A549 (cell line): Measurements from ENCODE around the gene MT3. TPM values are rescaled to one million over a fixed set of nuclear protein-coding genes. Genes with fewer than 3 reads are reported as not detected.

Source experiments
- ATAC-seq, 2 experiments: fragments of 200-7000 bp in 1 of 2; fragments of >200 bp in 1 of 2; cut with Nextera tagmentation in 1 of 2; cut with Tn5 transposase in 1 of 2; 3 replicates each; pipeline versions ENCODE4 v1.8.0 to v1.9.1; 2018 to 2020; ENCODE audit warnings: mild to moderate bottlenecking in 1 of 2, moderate library complexity in 1 of 2
- CTCF ChIA-PET: fragments of 300-600 bp; sonication (Branson Sonifier 250); formaldehyde crosslinking; extraction: SDS; loops from one replicate; lab custom pipeline; 2021; ENCODE audit warnings: antibody characterized with exemption, inconsistent platforms; lab: Yijun Ruan, JAX
- POLR2A ChIA-PET: fragments of 350-600 bp; formaldehyde crosslinking; extraction: SDS; loops from one replicate; lab custom pipeline; 2021; ENCODE audit warnings: antibody characterized with exemption, inconsistent platforms; lab: Yijun Ruan, JAX
- DNase-seq, 2 experiments: peaks; one replicate each; pipeline versions ENCODE4 v3.0.0 to v3.0.0-alpha.2; 2011 to 2016; ENCODE audit warnings: low read depth in 1 of 2, low spot score in 1 of 2
- FAIRE-seq: peaks from 2 replicates; lab custom pipeline; 2011; peaks lifted over from hg19 to GRCh38; lab: Jason Lieb, UNC
- H3K27ac ChIP-seq, 2 experiments: fragments of >200 bp; sonication (Bioruptor Twin); formaldehyde crosslinking; 3 replicates each; pipeline ENCODE4 v1.5.1; 2016 to 2017
- H3K4me1 ChIP-seq: fragments of >200 bp; sonication (Bioruptor Twin); formaldehyde crosslinking; 3 replicates; pipeline ENCODE4 v1.6.1; 2016
- H3K4me2 ChIP-seq: fragments of >200 bp; sonication (Bioruptor Twin); formaldehyde crosslinking; 3 replicates; pipeline ENCODE4 v1.6.1; 2016
- H3K4me3 ChIP-seq: fragments of >200 bp; sonication (Bioruptor Twin); formaldehyde crosslinking; 3 replicates; pipeline ENCODE4 v1.5.1; 2016
- H3K9me3 ChIP-seq: fragments of >200 bp; sonication (Bioruptor Twin); formaldehyde crosslinking; 3 replicates; pipeline ENCODE4 v1.6.1; 2016
- CHD2 ChIP-seq: fragments of 150-350 bp; IDR thresholded peaks from 2 replicates; pipeline ENCODE4 v1.6.1; 2014; ENCODE audit warnings: low read length; ENCODE audit not compliant: partially characterized antibody
- CHD4 ChIP-seq: fragments of 200-600 bp; sonication (generic); IDR thresholded peaks from 2 replicates; pipeline ENCODE4 v1.6.1; 2016; ENCODE audit warnings: antibody characterized with exemption, mild to moderate bottlenecking, borderline replicate concordance
- EHF ChIP-seq: fragments of 250-450 bp; sonication (Bioruptor Pico); IDR thresholded peaks from 2 replicates; pipeline ENCODE4 v1.5.0; 2020; ENCODE audit warnings: mild to moderate bottlenecking
- HEYL ChIP-seq: fragments of 250-450 bp; sonication (Bioruptor Pico); IDR thresholded peaks from 2 replicates; pipeline ENCODE4 v1.8.0; 2021; ENCODE audit warnings: mild to moderate bottlenecking, moderate library complexity
- HOXA7 ChIP-seq: fragments of 250-450 bp; sonication (Bioruptor Pico); IDR thresholded peaks from 2 replicates; pipeline ENCODE4 v1.5.0; 2020; ENCODE audit warnings: mild to moderate bottlenecking, moderate library complexity
- HOXB13 ChIP-seq: fragments of 250-450 bp; sonication (Bioruptor Pico); IDR thresholded peaks from 2 replicates; pipeline ENCODE4 v1.5.0; 2020; ENCODE audit warnings: low read depth, mild to moderate bottlenecking, moderate library complexity
- MAFK ChIP-seq: fragments of 450-650 bp; IDR thresholded peaks from 2 replicates; pipeline ENCODE4 v1.6.1; 2014; ENCODE audit not compliant: partially characterized antibody
- PHF8 ChIP-seq: fragments of 200-600 bp; sonication (generic); IDR thresholded peaks from 2 replicates; pipeline ENCODE4 v1.6.1; 2016; ENCODE audit warnings: low read depth, mild to moderate bottlenecking, antibody characterized with exemption, moderate library complexity, borderline replicate concordance
- POLR2A ChIP-seq: IDR thresholded peaks from 2 replicates; pipeline ENCODE4 v1.6.1; 2012; ENCODE audit warnings: mild to moderate bottlenecking, low read length
- RAD21 ChIP-seq, 2 experiments: fragments of >200 bp in 1 of 2; sonication (Bioruptor Twin) in 1 of 2; formaldehyde crosslinking in 1 of 2; IDR thresholded peaks in 1 of 2; conservative IDR thresholded peaks in 1 of 2; 2 replicates in 1 of 2; 3 replicates in 1 of 2; pipeline ENCODE4 v1.6.1; 2012 to 2018; ENCODE audit warnings: inconsistent platforms in 1 of 2
- RCOR1 ChIP-seq: fragments of 150-350 bp; IDR thresholded peaks from 2 replicates; pipeline ENCODE4 v1.6.1; 2014; ENCODE audit warnings: antibody characterized with exemption, low read length, low read depth
- REST ChIP-seq: fragments of 200-600 bp; sonication (generic); IDR thresholded peaks from 2 replicates; pipeline ENCODE4 v1.6.1; 2016; ENCODE audit warnings: antibody characterized with exemption, mild to moderate bottlenecking, moderate library complexity
- SREBF2 ChIP-seq: fragments of 450-650 bp; IDR thresholded peaks from 2 replicates; pipeline ENCODE4 v1.6.1; 2014; ENCODE audit warnings: mild to moderate bottlenecking, moderate library complexity
- TFCP2L1 ChIP-seq: fragments of 250-450 bp; sonication (Bioruptor Pico); IDR thresholded peaks from 2 replicates; pipeline ENCODE4 v1.5.0; 2021; ENCODE audit warnings: mild to moderate bottlenecking
- TP53 ChIP-seq: fragments of 250-450 bp; sonication (Bioruptor Pico); IDR thresholded peaks from 2 replicates; pipeline ENCODE4 v1.5.0; 2021; ENCODE audit warnings: mild to moderate bottlenecking, moderate library complexity
- ZFP36 ChIP-seq: fragments of 450-650 bp; IDR thresholded peaks from 2 replicates; pipeline ENCODE4 v1.6.1; 2014; ENCODE audit warnings: borderline replicate concordance; ENCODE audit not compliant: partially characterized antibody
- WGBS: methylation state at CpG from one replicate; pipeline ENCODE4 v1.1.6; 2017; ENCODE audit errors: missing lambda C conversion rate; 5-methylcytosine and 5-hydroxymethylcytosine counted together
- polyA plus RNA-seq, 4 experiments: library from polyadenylated mRNA; depleted of rRNA in 3 of 4; stranded (reverse); fragments of >200 nt; fragmentation: RNase III in 1 of 4; extraction: RNeasy Plus Mini Kit Qiagen cat#74134 plus additional on column Dnase treatment in 1 of 4; gene quantifications; 2 replicates in 3 of 4; 3 replicates in 1 of 4; pipeline ENCODE4 v1.2.3, GENCODE V29; 2011 to 2017
- TF ChIP-seq, protein P1 (sequence below): fragments of 450-650 bp; IDR thresholded peaks from 2 replicates; pipeline ENCODE4 v1.6.1; 2014; ENCODE audit warnings: antibody characterized with exemption
- TF ChIP-seq, protein P2 (sequence below): fragments of >200 bp; sonication (Bioruptor Twin); formaldehyde crosslinking; IDR thresholded peaks from 2 replicates; pipeline ENCODE4 v1.6.1; 2016

Gene MT3
- polyA plus RNA-seq, 2 of the 4 experiments (the other 2 are of a cell fraction) = 0.16 to 0.21 TPM

DNA sequence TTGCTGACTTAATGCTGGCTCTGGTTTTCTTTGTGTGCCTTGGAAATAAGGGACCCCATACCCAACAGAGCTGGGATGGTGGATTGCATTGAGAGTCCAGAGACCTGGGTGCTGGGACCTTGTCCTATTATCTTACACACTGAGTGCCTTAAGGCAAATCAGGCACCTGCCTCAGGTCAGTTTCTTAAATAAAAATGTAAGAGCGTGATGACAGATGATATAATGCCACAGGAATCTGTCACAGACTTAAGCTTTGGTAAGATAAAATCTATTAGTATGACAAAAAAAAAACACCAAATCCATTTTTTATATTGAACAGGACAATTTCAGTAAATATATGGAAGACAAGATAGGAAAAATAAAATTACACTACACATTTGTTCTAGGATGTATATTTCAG, 50.7 kb downstream of the MT3 start:
- ChIA-PET CTCF (interaction anchor here (1.2 to 25.6 kb wide), 7 partner anchors 9 to 126 kb away, joined by 3 to 340 read pairs (median 5); partner anchors contain the start of gene MT2A), POLR2A (interaction anchor here (1.4 kb wide), 1 partner anchor 32 kb away, joined by 4 read pairs; the partner anchor contains the start of gene MT2A)
- no peak for DNase-seq
- WGBS = 71% methylated on average over 1 of the region's 1 CpG
- TF ChIP-seq HOXB13 (no peak), RCOR1 (no peak), PHF8 (no peak), CHD4 (no peak), SREBF2 (no peak), ZFP36 (no peak), REST (no peak), HOXA7 (no peak), EHF (CRISPR knock-in tag) (no peak), CHD2 (no peak), TFCP2L1 (CRISPR knock-in tag) (no peak), HEYL (CRISPR knock-in tag) (no peak), MAFK (no peak), TP53 (CRISPR knock-in tag) (no peak), POLR2A (no peak), RAD21 (conservative IDR thresholded peaks at IDR 0.05 in 1 of 2, IDR thresholded peaks at IDR 0.05 in 1 of 2) (no peak)
- TF ChIP-seq, protein P1, sequence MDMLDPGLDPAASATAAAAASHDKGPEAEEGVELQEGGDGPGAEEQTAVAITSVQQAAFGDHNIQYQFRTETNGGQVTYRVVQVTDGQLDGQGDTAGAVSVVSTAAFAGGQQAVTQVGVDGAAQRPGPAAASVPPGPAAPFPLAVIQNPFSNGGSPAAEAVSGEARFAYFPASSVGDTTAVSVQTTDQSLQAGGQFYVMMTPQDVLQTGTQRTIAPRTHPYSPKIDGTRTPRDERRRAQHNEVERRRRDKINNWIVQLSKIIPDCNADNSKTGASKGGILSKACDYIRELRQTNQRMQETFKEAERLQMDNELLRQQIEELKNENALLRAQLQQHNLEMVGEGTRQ = no peak
- TF ChIP-seq, protein P2, sequence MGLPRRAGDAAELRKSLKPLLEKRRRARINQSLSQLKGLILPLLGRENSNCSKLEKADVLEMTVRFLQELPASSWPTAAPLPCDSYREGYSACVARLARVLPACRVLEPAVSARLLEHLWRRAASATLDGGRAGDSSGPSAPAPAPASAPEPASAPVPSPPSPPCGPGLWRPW = no peak
- no peak overlapping the region for H3K4me2 ChIP-seq
- no peak for FAIRE-seq
- peaks cover 10% of the 10 kb centered on the region; the same call in 2 of the 3 replicates for H3K4me1 ChIP-seq
- H3K27ac ChIP-seq = no peak overlapping the region
- H3K9me3 ChIP-seq = no peaks in the 10 kb centered on the region
- no peak for ATAC-seq
- no peak overlapping the region for H3K4me3 ChIP-seq

Other genes with a start within 250 kb of the MT3 start
- gene AMFR, start 164.0 kb upstream of the MT3 start, polyA plus RNA-seq (2011; rRNA removed) = 88.5 and 92.8 TPM in 2 replicates
- 61.3 to 68.9 TPM (median 68.6 TPM) in 3 replicates for gene AMFR, start 164.0 kb upstream of the MT3 start, polyA plus RNA-seq (2017; fragmentation: RNase III; extraction: RNeasy Plus Mini Kit Qiagen cat#74134 plus additional on column Dnase treatment)
- 128 and 153 TPM in 2 replicates for gene NUDT21, start 138.2 kb upstream of the MT3 start, polyA plus RNA-seq (2011; rRNA removed)
- gene NUDT21, start 138.2 kb upstream of the MT3 start, polyA plus RNA-seq (2017; fragmentation: RNase III; extraction: RNeasy Plus Mini Kit Qiagen cat#74134 plus additional on column Dnase treatment) = 58.7 to 68.4 TPM (median 62.8 TPM) in 3 replicates
- gene OGFOD1, start 138.0 kb upstream of the MT3 start, polyA plus RNA-seq (2011; rRNA removed) = 72.6 and 94.1 TPM in 2 replicates
- gene OGFOD1, start 138.0 kb upstream of the MT3 start, polyA plus RNA-seq (2017; fragmentation: RNase III; extraction: RNeasy Plus Mini Kit Qiagen cat#74134 plus additional on column Dnase treatment) = 71.6 to 79.7 TPM (median 72.7 TPM) in 3 replicates
- gene BBS2, start 69.5 kb upstream of the MT3 start, polyA plus RNA-seq (2011; rRNA removed) = 61.4 and 62.3 TPM in 2 replicates
- gene BBS2, start 69.5 kb upstream of the MT3 start, polyA plus RNA-seq (2017; fragmentation: RNase III; extraction: RNeasy Plus Mini Kit Qiagen cat#74134 plus additional on column Dnase treatment) = 36.1 to 46.6 TPM (median 44.4 TPM) in 3 replicates
- gene MT4, start 24.5 kb upstream of the MT3 start, polyA plus RNA-seq (2011; rRNA removed) = not detected in 2 replicates
- not detected in 3 replicates for gene MT4, start 24.5 kb upstream of the MT3 start, polyA plus RNA-seq (2017; fragmentation: RNase III; extraction: RNeasy Plus Mini Kit Qiagen cat#74134 plus additional on column Dnase treatment)
- gene MT2A, start 19.1 kb downstream of the MT3 start, polyA plus RNA-seq (2011; rRNA removed) = 39.1 and 69.4 TPM in 2 replicates
- 228 to 316 TPM (median 305 TPM) in 3 replicates for gene MT2A, start 19.1 kb downstream of the MT3 start, polyA plus RNA-seq (2017; fragmentation: RNase III; extraction: RNeasy Plus Mini Kit Qiagen cat#74134 plus additional on column Dnase treatment)
- not detected in 2 replicates for gene MT1E, start 36.3 kb downstream of the MT3 start, polyA plus RNA-seq (2011; rRNA removed)
- not detected in 3 replicates for gene MT1E, start 36.3 kb downstream of the MT3 start, polyA plus RNA-seq (2017; fragmentation: RNase III; extraction: RNeasy Plus Mini Kit Qiagen cat#74134 plus additional on column Dnase treatment)
- not detected in 2 replicates for gene MT1M, start 43.1 kb downstream of the MT3 start, polyA plus RNA-seq (2011; rRNA removed)
- gene MT1M, start 43.1 kb downstream of the MT3 start, polyA plus RNA-seq (2017; fragmentation: RNase III; extraction: RNeasy Plus Mini Kit Qiagen cat#74134 plus additional on column Dnase treatment) = not detected in 3 replicates
- gene MT1A, start 49.1 kb downstream of the MT3 start, polyA plus RNA-seq (2011; rRNA removed) = 5.3 and 8.0 TPM in 2 replicates
- gene MT1A, start 49.1 kb downstream of the MT3 start, polyA plus RNA-seq (2017; fragmentation: RNase III; extraction: RNeasy Plus Mini Kit Qiagen cat#74134 plus additional on column Dnase treatment) = 12.8 to 16.9 TPM (median 14.1 TPM) in 3 replicates
- not detected in 2 replicates for gene MT1B, start 62.4 kb downstream of the MT3 start, polyA plus RNA-seq (2011; rRNA removed)
- not detected in 3 replicates for gene MT1B, start 62.4 kb downstream of the MT3 start, polyA plus RNA-seq (2017; fragmentation: RNase III; extraction: RNeasy Plus Mini Kit Qiagen cat#74134 plus additional on column Dnase treatment)
- 4.1 and 5.6 TPM in 2 replicates for gene MT1F, start 68.4 kb downstream of the MT3 start, polyA plus RNA-seq (2011; rRNA removed)
- gene MT1F, start 68.4 kb downstream of the MT3 start, polyA plus RNA-seq (2017; fragmentation: RNase III; extraction: RNeasy Plus Mini Kit Qiagen cat#74134 plus additional on column Dnase treatment) = 6.8 to 11.3 TPM (median 10.8 TPM) in 3 replicates
- gene MT1G, start 78.5 kb downstream of the MT3 start, polyA plus RNA-seq (2011; rRNA removed) = not detected in 2 replicates
- not detected in 3 replicates for gene MT1G, start 78.5 kb downstream of the MT3 start, polyA plus RNA-seq (2017; fragmentation: RNase III; extraction: RNeasy Plus Mini Kit Qiagen cat#74134 plus additional on column Dnase treatment)
- gene MT1H, start 80.3 kb downstream of the MT3 start, polyA plus RNA-seq (2011; rRNA removed) = not detected in 2 replicates
- not detected in 3 replicates for gene MT1H, start 80.3 kb downstream of the MT3 start, polyA plus RNA-seq (2017; fragmentation: RNase III; extraction: RNeasy Plus Mini Kit Qiagen cat#74134 plus additional on column Dnase treatment)
- gene MT1X, start 92.9 kb downstream of the MT3 start, polyA plus RNA-seq (2011; rRNA removed) = 44.0 and 74.5 TPM in 2 replicates
- 73.4 to 131 TPM (median 121 TPM) in 3 replicates for gene MT1X, start 92.9 kb downstream of the MT3 start, polyA plus RNA-seq (2017; fragmentation: RNase III; extraction: RNeasy Plus Mini Kit Qiagen cat#74134 plus additional on column Dnase treatment)
- 91.4 and 97.5 TPM in 2 replicates for gene NUP93, start 140.6 kb downstream of the MT3 start, polyA plus RNA-seq (2011; rRNA removed)
- gene NUP93, start 140.6 kb downstream of the MT3 start, polyA plus RNA-seq (2017; fragmentation: RNase III; extraction: RNeasy Plus Mini Kit Qiagen cat#74134 plus additional on column Dnase treatment) = 82.5 to 88.9 TPM (median 87.3 TPM) in 3 replicates